ENCODE results near the gene IL33.

GRCh38 chr9:6226696-6227095 is 11.1 kb downstream of the IL33 start:
- TF ChIP-seq CTCF (conservative IDR thresholded peaks at IDR 0.05; ENCODE audit: low read length) (no peak), EZH2phosphoT487 (IDR thresholded peaks at IDR 0.05; ENCODE audit: borderline replicate concordance, low read depth, low read length) (no peak)
